ENCODE measurements around the gene SLC26A2. TPM values are rescaled to one million over a fixed set of nuclear protein-coding genes. Genes with fewer than 3 reads are reported as not detected.

SLC26A2 gene
- total RNA-seq, 4 donors from 2014 or later: 14.8 to 21.8 (median 16.6) TPM

- TF ChIP-seq CTCF (IDR thresholded peaks at IDR 0.05): no peak
- ATAC-seq (ENCODE audit: low FRiP score) (no peak), DNase-seq (ENCODE audit: low spot score) (no peak)
These were observed 7.0 kb upstream of the SLC26A2 start for GRCh38 chr5:149953436-149954121.

GRCh38 chr5:149954798-149955197, 5.8 kb upstream of the SLC26A2 start:
- no peak for DNase-seq (ENCODE audit: low spot score)
- ATAC-seq (ENCODE audit: low FRiP score): no peak
- no peak for TF ChIP-seq CTCF (IDR thresholded peaks at IDR 0.05)

- no peak for ATAC-seq (ENCODE audit: low FRiP score)
- TF ChIP-seq CTCF (IDR thresholded peaks at IDR 0.05): no peak
- no peak for DNase-seq (ENCODE audit: low spot score)
These were observed 3.9 kb upstream of the SLC26A2 start for GRCh38 chr5:149956685-149957084.

- DNase-seq (ENCODE audit: low spot score): no peak
- no peak for ATAC-seq (ENCODE audit: low FRiP score)
- no peak for TF ChIP-seq CTCF (IDR thresholded peaks at IDR 0.05)
These were observed 2.7 kb upstream of the SLC26A2 start for GRCh38 chr5:149957855-149958254.

GRCh38 chr5:149959406-149960236, 937 bp upstream of the SLC26A2 start:
- TF ChIP-seq CTCF (IDR thresholded peaks at IDR 0.05): no peak
- DNase-seq (ENCODE audit: low spot score) (no peak), ATAC-seq (ENCODE audit: low FRiP score) (peak; percentile 33)

GRCh38 chr5:149961186-149961685, 678 bp downstream of the SLC26A2 start:
- no peak for TF ChIP-seq CTCF (IDR thresholded peaks at IDR 0.05)
- DNase-seq (ENCODE audit: low spot score) (no peak), ATAC-seq (ENCODE audit: low FRiP score) (no peak)

Measured in omental fat pad (tissue), 4 donors.